ENCODE results near the gene SLIT3.

DNA sequence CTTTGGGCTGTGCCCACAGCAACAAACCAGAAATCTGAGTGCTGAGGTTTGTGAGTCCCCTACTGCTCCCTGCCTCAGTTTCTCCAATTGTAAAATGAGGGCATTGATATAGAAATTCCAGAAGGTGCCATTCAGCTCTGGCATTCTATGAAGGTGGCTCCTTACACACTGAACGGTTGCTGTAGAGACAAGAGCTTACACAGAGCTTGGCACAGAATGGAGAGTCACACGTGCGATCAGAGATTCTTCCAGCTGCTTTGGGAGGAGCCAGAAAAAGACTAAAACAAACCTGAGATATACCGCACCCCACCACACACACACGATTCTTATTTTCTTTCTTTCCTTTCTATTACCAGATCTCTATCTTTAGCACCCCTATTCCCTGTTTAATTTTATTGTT, 122.7 kb downstream of the SLIT3 start:
- TF ChIP-seq, protein P1, sequence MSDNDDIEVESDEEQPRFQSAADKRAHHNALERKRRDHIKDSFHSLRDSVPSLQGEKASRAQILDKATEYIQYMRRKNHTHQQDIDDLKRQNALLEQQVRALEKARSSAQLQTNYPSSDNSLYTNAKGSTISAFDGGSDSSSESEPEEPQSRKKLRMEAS (IDR thresholded peaks at IDR 0.05) = no peak
- no peak for TF ChIP-seq EZH2phosphoT487 (IDR thresholded peaks at IDR 0.05; ENCODE audit: borderline replicate concordance)

Data from HCT116 (cell line).